ENCODE measurements around the gene USP36. TPM values are rescaled to one million over a fixed set of nuclear protein-coding genes. Genes with fewer than 3 reads are reported as not detected.
A peak's percentile ranks its signal among the peaks of the same experiment; 100 is the strongest.

Gene USP36
- total and polyA plus RNA-seq, 12 donors = 13.9 to 69.1 (median 45.5) TPM

GRCh38 chr17:78761789-78762406, 78.7 kb downstream of the USP36 start:
- Histone ChIP-seq H3K4me3 (no peak overlapping the region), H3K27me3 (no peaks in the 10 kb centered on the region), H3K36me3 (replicated peaks in 1 of 2) (no peaks in the 10 kb centered on the region), H3K4me1 (replicated peaks in 1 of 2) (peaks cover 19 to 86% of the 10 kb centered on the region in 2 donors), H3K27ac (peak overlapping the region; percentile 45 to 86 (median 77)), H3K9me3 (replicated peaks in 1 of 3) (no peaks in the 10 kb centered on the region)
- TF ChIP-seq, protein P1, sequence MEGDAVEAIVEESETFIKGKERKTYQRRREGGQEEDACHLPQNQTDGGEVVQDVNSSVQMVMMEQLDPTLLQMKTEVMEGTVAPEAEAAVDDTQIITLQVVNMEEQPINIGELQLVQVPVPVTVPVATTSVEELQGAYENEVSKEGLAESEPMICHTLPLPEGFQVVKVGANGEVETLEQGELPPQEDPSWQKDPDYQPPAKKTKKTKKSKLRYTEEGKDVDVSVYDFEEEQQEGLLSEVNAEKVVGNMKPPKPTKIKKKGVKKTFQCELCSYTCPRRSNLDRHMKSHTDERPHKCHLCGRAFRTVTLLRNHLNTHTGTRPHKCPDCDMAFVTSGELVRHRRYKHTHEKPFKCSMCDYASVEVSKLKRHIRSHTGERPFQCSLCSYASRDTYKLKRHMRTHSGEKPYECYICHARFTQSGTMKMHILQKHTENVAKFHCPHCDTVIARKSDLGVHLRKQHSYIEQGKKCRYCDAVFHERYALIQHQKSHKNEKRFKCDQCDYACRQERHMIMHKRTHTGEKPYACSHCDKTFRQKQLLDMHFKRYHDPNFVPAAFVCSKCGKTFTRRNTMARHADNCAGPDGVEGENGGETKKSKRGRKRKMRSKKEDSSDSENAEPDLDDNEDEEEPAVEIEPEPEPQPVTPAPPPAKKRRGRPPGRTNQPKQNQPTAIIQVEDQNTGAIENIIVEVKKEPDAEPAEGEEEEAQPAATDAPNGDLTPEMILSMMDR (IDR thresholded peaks at IDR 0.05) = no peak
- no peak for TF ChIP-seq POLR2A (IDR thresholded peaks at IDR 0.05)
- intact Hi-C loops (cut with DNase I) = no loop called here
- DNase-seq = peak in 1 of 7 donors; percentile 35
- 16 to 42% (median 23%) methylated on average over 5 of the region's 5 CpGs for WGBS, 4 donors

DNA sequence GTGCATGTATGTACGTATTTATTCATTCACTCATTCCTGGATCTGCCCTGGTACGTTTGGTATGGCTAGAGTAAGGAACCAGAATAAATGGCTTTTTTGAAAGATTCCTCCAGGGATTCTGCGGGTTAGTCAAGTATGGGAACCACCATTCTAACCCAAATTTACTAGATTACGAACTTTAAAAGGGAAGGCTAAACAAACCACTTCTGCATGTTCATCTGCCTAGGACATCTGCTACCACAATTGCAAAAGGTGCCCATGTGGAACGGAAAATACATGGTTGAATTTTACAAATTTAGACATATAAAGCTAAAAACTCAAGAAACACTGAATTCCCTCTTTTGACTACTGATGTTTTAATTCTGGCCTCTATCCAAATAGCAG, 80.7 kb downstream of the USP36 start:
- peaks cover 15 to 75% of the 10 kb centered on the region in 2 donors for H3K4me1 ChIP-seq (replicated peaks in 1 of 2)
- WGBS, 4 donors = 81 to 88% (median 87%) methylated on average over 5 of the region's 5 CpGs
- intact Hi-C loops (cut with DNase I) = no loop called here

GRCh38 chr17:78759203-78759968, 81.2 kb downstream of the USP36 start:
- peak in 3 of 7 donors; percentile 48 to 55 (median 54) for DNase-seq
- H3K9me3 ChIP-seq (replicated peaks in 1 of 3) = no peaks in the 10 kb centered on the region
- H3K27me3 ChIP-seq = no peaks in the 10 kb centered on the region
- no peak overlapping the region for H3K4me3 ChIP-seq
- H3K4me1 ChIP-seq (replicated peaks in 1 of 2) = peaks cover 15 to 69% of the 10 kb centered on the region in 2 donors
- 62 to 76% (median 71%) methylated on average over 11 of the region's 11 CpGs for WGBS, 4 donors
- no peaks in the 10 kb centered on the region for H3K36me3 ChIP-seq (replicated peaks in 1 of 2)
- TF ChIP-seq, protein P1 (IDR thresholded peaks at IDR 0.05) = no peak
- no peak for TF ChIP-seq POLR2A (IDR thresholded peaks at IDR 0.05)
- peak overlapping the region in 2 of 5 donors; percentile 31 to 44 for H3K27ac ChIP-seq
- intact Hi-C loops (cut with DNase I) = no loop called here

More for the DNA sequence above, 80.7 kb downstream of the USP36 start:
- no peaks in the 10 kb centered on the region for H3K27me3 ChIP-seq
- H3K36me3 ChIP-seq (replicated peaks in 1 of 2) = no peaks in the 10 kb centered on the region
- no peak for TF ChIP-seq POLR2A (IDR thresholded peaks at IDR 0.05)
- TF ChIP-seq, protein P1 (IDR thresholded peaks at IDR 0.05) = no peak
- peak overlapping the region in 2 of 5 donors; percentile 31 to 44 for H3K27ac ChIP-seq
- no peak overlapping the region for H3K4me3 ChIP-seq
- DNase-seq = no peak
- no peaks in the 10 kb centered on the region for H3K9me3 ChIP-seq (replicated peaks in 1 of 3)

- no peak overlapping the region for H3K27ac ChIP-seq
- no peaks in the 10 kb centered on the region for H3K27me3 ChIP-seq
- 79 to 86% (median 81%) methylated on average over 13 of the region's 13 CpGs for WGBS, 4 donors
- H3K4me1 ChIP-seq (replicated peaks in 1 of 2) = peaks cover 0 to 67% of the 10 kb centered on the region in 2 donors
- no peak for TF ChIP-seq POLR2A (IDR thresholded peaks at IDR 0.05)
- TF ChIP-seq, protein P1 (IDR thresholded peaks at IDR 0.05) = no peak
- H3K9me3 ChIP-seq (replicated peaks in 1 of 3) = no peaks in the 10 kb centered on the region
- H3K4me3 ChIP-seq = no peak overlapping the region
- intact Hi-C loops (cut with DNase I) = no loop called here
- no peaks in the 10 kb centered on the region for H3K36me3 ChIP-seq (replicated peaks in 1 of 2)
- DNase-seq = no peak
Observed at GRCh38 chr17:78753316-78754250, 87.0 kb downstream of the USP36 start.

Measured in adrenal gland (tissue), 12 donors.